Fibroblast of skin of right biceps (primary cell): ENCODE measurements around the gene WWC1.

ENCODE experiments used
- DNase-seq: peaks from one replicate; pipeline ENCODE4 v3.0.0-alpha.2; 2013

The WWC1 gene

GRCh38 chr5:168291342-168291963, at the start of gene WWC1:
WWC1 (plus strand) TSS chr5:168291645; CDS start chr5:168292153, 508 bp downstream.
- peak; percentile 51 for DNase-seq

- peak; percentile 59 for DNase-seq
Observed at GRCh38 chr5:168244838-168245559, 46.4 kb upstream of the WWC1 start.

DNA sequence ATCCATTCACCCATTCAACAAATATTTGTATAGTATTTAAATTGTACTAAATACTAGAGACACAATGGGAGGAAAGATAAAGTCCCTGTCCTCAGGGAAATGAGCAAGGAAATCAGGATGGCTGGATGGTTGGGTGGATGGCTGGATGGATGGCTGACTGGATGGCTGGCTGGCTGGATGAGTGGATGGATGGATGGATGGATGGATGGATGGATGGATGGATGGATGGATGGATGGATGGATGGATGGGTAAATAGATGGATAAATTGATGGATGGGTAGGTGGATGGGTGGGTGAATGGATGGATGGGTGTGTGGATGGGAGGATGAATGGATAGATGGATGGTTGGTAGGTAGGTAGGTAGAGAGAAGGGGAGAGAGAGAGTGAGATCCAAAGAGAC, 41.5 kb upstream of the WWC1 start:
- no peak for DNase-seq

DNA sequence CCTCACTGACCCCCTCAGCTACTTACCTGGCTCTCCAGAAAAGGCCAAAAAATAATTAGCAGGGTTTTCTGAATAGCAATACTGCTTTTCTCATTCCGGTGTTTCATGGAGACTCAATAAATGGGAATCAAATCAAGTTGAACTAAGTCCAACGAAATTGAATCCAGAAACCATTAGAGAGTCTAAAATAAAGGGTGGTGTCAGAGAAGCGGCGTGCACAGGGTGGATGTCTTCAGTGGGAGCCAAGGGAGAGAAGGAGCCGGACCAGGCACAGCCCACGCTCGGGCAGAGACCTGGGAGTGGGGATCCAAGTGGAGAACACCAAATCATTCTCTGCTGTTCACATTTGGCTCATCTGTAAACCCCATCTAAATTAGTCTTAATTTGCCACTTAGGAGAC, 40.2 kb upstream of the WWC1 start:
- no peak for DNase-seq

DNA sequence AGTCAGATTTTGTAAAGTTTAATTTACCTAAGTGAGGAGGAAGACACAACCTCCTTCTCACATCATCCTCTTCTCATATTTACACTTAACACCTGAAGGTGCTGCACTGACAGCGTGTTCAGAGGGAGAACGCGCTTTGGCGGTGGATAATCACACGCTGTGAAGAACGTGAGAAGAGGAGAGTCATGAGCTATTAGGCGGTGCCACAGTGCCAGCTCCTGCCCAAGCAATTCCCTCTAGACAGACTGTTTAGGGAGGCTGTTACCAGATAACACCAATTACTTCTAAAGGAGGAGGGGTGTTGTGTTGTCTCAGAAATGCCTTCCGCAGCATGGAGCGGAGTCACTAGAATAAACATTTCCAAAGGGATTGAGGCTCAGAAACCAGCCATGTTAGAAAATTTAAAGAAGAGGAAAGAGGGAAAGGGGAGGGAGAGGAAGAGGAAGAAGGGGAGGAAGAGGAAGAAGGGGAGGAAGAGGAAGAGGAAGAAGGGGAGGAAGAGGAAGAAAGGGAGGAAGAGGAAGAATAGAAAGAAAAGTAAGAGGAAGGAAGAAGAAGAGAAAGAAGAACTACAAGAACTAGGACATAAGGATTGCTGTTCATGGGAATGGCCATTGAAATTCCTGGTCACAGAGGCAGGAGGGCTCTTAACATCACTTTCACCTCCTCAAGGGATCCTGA, 37.3 kb upstream of the WWC1 start:
- DNase-seq: no peak

DNA sequence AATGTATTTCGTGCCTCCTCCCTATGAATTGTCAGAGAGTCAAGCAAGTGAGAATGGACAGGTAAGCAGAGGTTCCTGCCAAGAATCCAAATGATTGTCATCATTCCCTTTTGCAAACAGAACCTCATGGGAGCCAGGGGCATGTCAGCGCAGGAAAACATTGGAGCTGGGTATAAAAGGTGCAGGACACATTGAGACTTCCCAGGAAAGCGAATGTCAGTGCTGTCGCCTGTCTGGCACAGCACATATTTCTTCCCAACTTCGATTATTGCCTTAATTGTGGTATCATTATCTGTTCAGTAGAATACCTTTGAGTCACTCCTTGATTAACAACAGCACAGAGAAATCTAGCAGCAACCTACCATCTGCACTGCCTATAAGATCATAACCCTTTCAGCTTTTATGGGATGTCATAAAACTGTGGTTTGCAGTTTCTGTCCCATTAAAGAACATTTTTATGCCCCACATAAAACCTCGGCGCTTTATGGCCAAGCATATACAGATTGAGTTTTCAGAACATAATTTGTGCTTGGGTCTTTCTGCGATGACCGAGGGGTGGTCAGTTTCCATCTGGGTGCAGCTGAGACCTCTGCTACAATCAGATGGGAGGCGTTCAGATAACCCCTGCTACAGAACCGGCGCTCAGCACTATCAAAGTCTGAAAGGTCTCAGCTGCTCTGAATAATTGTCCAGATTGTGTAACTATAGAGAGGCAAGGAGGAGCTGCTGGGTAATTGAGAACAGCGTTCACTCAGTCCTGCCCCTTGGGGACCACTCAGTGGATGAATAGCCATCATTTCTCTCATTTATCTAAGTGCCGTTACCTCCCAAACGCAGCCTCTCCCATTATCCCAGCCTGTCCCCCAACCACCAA, 30.9 kb upstream of the WWC1 start:
- DNase-seq: no peak

- DNase-seq: no peak
Observed at GRCh38 chr5:168261227-168261571, 30.2 kb upstream of the WWC1 start.

DNA sequence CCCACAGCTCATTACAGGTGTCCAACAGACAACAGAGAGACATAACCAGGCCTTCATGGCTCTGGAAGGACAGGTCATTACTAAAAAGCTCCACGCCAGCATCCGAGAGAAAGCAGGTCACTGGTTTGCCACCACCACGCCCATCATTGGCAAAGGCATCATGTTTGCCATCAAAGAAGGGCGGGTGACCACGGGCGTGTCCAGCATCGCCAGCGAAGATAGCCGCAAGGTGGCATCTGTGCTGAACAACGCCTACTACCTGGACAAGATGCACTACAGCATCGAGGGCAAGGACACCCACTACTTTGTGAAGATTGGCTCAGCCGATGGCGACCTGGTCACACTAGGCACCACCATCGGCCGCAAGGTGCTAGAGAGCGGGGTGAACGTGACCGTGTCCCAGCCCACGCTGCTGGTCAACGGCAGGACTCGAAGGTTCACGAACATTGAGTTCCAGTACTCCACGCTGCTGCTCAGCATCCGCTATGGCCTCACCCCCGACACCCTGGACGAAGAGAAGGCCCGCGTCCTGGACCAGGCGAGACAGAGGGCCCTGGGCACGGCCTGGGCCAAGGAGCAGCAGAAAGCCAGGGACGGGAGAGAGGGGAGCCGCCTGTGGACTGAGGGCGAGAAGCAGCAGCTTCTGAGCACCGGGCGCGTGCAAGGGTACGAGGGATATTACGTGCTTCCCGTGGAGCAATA, 29.3 kb upstream of the WWC1 start:
- no peak for DNase-seq

- no peak for DNase-seq
Observed at GRCh38 chr5:168263121-168263520, 28.3 kb upstream of the WWC1 start.

DNA sequence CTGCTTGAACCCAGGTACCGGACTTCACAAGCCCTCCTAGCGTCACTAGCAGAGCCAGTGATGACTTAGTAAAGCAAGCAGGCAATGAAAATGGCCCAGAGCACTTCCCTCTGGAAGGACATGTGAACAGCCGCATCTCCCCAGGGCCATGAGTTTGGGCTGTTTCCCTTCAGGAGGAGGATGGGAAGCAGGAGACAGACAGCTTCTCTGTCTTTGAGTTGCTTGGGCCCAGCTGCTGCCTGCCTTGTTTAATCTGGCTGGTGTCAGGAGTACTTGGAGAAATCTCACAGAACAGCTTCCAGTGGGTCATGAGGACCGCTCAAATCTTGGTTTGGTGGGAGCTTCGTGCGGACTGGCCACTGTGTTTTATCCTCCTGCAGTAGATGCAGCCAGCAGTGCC, 25.4 kb upstream of the WWC1 start:
- DNase-seq: no peak

GRCh38 chr5:168268949-168269936, 22.2 kb upstream of the WWC1 start:
- peak; percentile 86 for DNase-seq

DNA sequence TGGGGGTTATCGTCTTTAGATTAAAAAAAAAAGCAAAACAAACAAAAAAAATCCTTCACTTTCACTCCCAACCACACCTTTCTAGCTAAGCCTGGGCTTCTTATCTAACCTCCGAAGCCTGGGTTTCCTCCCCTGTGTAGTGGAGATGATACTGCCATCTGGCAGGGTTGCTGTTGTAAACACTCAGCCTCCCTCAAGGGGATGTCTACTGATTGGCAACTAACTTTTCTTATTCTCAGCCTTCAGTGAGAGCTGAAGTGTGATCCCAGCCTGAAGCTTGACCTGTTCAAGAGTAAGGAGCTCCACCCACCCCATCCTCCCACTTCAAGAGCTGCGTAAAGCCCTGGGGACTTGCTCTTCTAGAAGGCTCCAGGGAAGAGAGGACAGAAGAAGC, 21.5 kb upstream of the WWC1 start:
- DNase-seq: no peak

GRCh38 chr5:168270476-168270875, 21.0 kb upstream of the WWC1 start:
- DNase-seq: peak; percentile 51

- no peak for DNase-seq
Observed at GRCh38 chr5:168273056-168273980, 18.1 kb upstream of the WWC1 start.

DNA sequence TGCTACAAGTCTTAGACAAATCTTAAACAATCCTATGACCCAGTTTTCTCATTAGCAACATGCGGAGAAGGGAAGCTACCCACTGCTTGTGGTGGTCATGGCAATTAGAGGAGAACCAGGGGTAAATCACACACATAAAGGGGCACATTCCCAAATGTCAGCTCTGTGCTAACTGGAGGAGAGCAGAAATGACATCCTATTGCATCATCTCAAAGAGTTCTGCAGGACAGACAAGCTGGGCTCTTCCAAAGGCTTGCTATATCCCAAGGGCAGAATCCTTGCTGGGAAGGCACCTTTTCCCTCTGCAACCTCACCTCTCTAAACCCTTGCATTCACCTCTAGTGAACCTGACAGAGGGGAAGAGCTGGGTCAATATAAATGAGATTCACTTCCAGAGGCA, 17.0 kb upstream of the WWC1 start:
- DNase-seq: peak; percentile 31

- no peak for DNase-seq
Observed at GRCh38 chr5:168275940-168276339, 15.5 kb upstream of the WWC1 start.

GRCh38 chr5:168282120-168282519, 9.3 kb upstream of the WWC1 start:
- peak; percentile 81 for DNase-seq

- DNase-seq: no peak
Observed at GRCh38 chr5:168284809-168285208, 6.6 kb upstream of the WWC1 start.

- DNase-seq: no peak
Observed at GRCh38 chr5:168285696-168286095, 5.7 kb upstream of the WWC1 start.

GRCh38 chr5:168286386-168286785, 5.1 kb upstream of the WWC1 start:
- peak; percentile 28 for DNase-seq
